ENCODE measurements around the gene PCDHB7.
"Not testable (repeated sequence)": the region's sequence is repeated elsewhere in the genome, so short reads cannot be mapped to it uniquely, and the experiment has no call there.

The PCDHB7 gene

GRCh38 chr5:141179876-141180275 is 7.4 kb downstream of the PCDHB7 start:
- not testable (repeated sequence) for DNase-seq

GRCh38 chr5:141180313-141180712 is 7.9 kb downstream of the PCDHB7 start:
- no peak for DNase-seq

- peak in 20 of 56 donors; percentile 6 to 64 (median 32) for DNase-seq
Observed at GRCh38 chr5:141182248-141182647, 9.8 kb downstream of the PCDHB7 start, which contains the start of gene PCDHB16. Gene PCDHB16, plus strand, starts transcription at chr5:141182387. Its CDS starts 173 bp downstream, at chr5:141182560.

GRCh38 chr5:141184117-141184855 is 11.8 kb downstream of the PCDHB7 start:
- DNase-seq, result not testable (repeated sequence)

GRCh38 chr5:141186897-141187512 is 14.6 kb downstream of the PCDHB7 start, which contains the start of gene PCDHB9:
Gene PCDHB9, plus strand, starts transcription at chr5:141187161. Its CDS starts 158 bp downstream, at chr5:141187319.
- DNase-seq, result peak in 3 of 56 donors; percentile 1 to 17 (median 15)

GRCh38 chr5:141188682-141189081 is 16.2 kb downstream of the PCDHB7 start:
- not testable (repeated sequence) for DNase-seq

- DNase-seq, result not testable (repeated sequence)
Observed at GRCh38 chr5:141189131-141189530, 16.7 kb downstream of the PCDHB7 start.

- DNase-seq, result peak in 19 of 56 donors; percentile 4 to 59 (median 18)
Observed at GRCh38 chr5:141192110-141192725, 19.8 kb downstream of the PCDHB7 start, which contains the start of gene PCDHB10. Gene PCDHB10, plus strand, starts transcription at chr5:141192353. Its CDS starts 200 bp downstream, at chr5:141192553.

- not testable (repeated sequence) for DNase-seq
Observed at GRCh38 chr5:141194332-141194731, 21.9 kb downstream of the PCDHB7 start.

- no peak for DNase-seq
Observed at GRCh38 chr5:141196363-141196762, 23.9 kb downstream of the PCDHB7 start.

- no peak for DNase-seq
Observed at GRCh38 chr5:141199359-141200235, 27.2 kb downstream of the PCDHB7 start, which contains the start of gene PCDHB11. Gene PCDHB11, plus strand, starts transcription at chr5:141199627. Its CDS starts 148 bp downstream, at chr5:141199775.

GRCh38 chr5:141201126-141201525 is 28.7 kb downstream of the PCDHB7 start:
- DNase-seq, result not testable (repeated sequence)

- not testable (repeated sequence) for DNase-seq
Observed at GRCh38 chr5:141201646-141202045, 29.2 kb downstream of the PCDHB7 start.

- DNase-seq, result peak in 2 of 56 donors; percentile 7 to 26
Observed at GRCh38 chr5:141208478-141208877, 36.0 kb downstream of the PCDHB7 start, which contains the start of gene PCDHB12. Gene PCDHB12, plus strand, starts transcription at chr5:141208719. Its CDS starts 189 bp downstream, at chr5:141208908.

GRCh38 chr5:141210281-141210680 is 37.8 kb downstream of the PCDHB7 start:
- not testable (repeated sequence) for DNase-seq

GRCh38 chr5:141210849-141211248 is 38.4 kb downstream of the PCDHB7 start:
- DNase-seq, result not testable (repeated sequence)

- DNase-seq, result peak in 21 of 56 donors; percentile 3 to 26 (median 13)
Observed at GRCh38 chr5:141213656-141214339, 41.4 kb downstream of the PCDHB7 start, which contains the start of gene PCDHB13. Gene PCDHB13, plus strand, starts transcription at chr5:141213919. Its CDS starts 205 bp downstream, at chr5:141214124.

GRCh38 chr5:141214583-141214982 is 42.1 kb downstream of the PCDHB7 start:
- not testable (repeated sequence) for DNase-seq

GRCh38 chr5:141215504-141215903 is 43.1 kb downstream of the PCDHB7 start:
- not testable (repeated sequence) for DNase-seq

- DNase-seq, result not testable (repeated sequence)
Observed at GRCh38 chr5:141216035-141216434, 43.6 kb downstream of the PCDHB7 start.
